MV-4-11 (cell line): ENCODE results near the gene TMEM9.

Source experiments
- DNase-seq: peaks from one replicate; lab custom pipeline; 2025; lab: John Stamatoyannopoulos, UW

The TMEM9 gene

DNA sequence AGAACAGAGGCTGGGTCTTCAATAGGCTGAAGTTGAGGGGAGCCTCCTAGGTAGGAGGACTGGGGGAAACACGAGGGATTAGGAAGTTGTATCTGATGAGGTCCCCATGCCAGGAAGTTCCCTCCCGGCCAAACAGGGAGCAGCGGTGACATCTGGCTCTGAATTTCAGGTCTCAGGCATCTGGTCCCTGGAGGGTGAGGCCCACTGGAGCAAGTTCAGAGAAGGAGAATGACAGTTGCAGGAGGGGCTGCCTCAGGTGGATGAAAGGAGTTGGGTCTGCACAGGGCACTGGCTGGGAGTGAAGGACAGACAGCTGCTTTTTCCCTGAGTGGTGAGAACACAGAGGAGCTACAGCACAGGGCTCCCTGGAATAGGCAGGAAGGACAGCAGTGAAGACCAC, 9.1 kb downstream of the TMEM9 start:
- no peak for DNase-seq

DNA sequence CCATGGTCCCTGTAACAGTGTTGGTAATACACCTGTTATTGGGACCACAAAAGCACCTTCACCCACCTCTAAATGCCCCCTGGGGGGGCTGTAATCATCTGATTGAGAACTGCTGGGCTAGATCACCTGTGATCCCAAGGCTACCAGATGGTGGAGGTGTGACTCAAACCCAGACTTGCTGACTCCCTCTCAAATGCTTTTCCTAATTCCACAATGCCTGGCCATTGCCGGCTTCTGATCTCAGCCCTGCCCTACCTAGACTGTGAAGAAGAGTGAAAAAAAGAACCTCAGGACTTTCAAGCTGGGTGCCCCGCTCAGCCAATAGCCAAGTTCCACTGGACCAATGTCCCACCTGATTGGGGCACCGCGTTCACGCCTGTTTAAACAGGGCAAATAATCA, 9.6 kb downstream of the TMEM9 start:
- no peak for DNase-seq

DNA sequence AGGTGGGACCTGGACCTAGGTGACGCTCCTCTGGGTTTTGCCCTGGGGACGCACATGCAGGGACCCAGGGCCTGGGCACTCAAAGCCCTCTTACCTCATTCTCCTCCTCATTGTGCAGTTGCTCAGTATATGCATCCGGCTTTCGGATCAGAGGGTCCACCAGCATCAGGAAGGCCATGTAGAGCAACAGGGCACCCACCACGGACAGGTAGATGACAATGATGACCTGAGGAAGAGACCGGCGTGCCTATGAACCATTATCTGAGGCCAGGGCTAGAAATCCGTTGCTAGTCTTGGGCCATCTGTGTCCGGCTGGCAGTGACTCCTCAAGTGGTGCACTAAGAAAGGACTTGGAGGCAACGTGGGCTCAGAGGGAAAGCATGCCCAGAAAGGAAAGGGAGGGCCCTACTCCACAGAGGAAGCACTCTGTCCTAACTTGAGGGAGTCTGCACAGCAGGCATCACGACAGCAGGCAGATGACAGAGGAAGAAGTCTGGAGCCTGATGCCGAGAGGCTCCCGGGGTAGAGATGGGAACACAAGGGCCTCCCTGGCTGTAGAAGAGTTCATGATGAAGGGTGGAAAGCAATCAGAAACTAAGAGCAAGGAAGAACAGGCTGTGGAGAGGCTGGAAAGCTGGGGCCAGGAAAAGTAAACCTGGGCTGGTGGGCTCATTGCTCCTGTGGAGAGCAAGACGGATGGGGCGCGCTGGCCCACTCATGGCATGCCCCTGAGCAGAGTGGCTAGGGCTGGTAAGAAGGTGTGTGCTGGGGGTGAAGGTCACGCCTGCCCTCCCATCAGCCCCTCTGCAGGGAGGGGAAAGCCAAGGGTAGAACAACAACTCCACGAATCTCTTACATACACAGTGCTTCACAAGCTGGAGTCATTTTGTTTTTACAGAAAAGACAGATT, 10.3 kb downstream of the TMEM9 start:
- DNase-seq: no peak

DNA sequence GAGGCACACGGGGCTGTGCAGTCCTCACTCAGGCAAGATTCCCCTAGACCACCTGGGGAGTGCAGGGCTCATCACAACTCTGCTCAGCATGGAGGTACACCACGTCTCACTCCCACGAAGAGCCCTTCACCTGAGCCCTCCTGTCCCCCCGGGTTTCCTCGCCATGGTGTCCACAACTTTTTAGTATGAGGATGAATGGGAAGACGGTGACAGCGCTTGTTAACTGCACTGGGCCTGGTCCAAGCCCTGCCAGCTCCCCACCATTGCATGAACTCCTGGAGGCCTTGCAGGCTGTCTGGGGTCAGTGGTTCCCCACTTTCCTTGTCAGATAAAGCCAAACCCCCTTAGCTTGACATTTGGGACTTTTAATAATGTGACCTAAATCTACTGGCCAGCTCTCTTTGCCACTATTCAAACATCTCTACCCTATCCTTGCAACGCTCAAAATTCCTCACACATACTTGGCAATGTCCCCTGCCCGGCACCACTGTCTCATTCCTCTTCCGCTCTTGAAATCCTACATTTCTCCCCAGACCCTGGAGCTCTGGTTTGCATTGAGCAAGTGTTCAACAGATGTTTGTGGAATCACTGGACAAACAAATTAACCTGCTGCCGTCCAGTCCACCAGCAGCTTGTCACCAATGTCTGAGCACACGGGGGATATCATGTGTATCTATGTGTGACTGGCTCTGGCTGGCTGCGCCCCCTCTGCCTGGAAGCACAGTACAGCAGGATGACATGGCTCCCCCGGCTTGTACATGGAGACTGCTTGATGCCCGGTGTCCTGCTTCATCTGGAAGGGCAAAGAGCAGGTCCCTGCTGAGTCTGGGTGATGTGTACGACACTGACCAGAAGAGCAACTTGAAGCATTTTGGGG, 11.2 kb downstream of the TMEM9 start:
- no peak for DNase-seq

DNA sequence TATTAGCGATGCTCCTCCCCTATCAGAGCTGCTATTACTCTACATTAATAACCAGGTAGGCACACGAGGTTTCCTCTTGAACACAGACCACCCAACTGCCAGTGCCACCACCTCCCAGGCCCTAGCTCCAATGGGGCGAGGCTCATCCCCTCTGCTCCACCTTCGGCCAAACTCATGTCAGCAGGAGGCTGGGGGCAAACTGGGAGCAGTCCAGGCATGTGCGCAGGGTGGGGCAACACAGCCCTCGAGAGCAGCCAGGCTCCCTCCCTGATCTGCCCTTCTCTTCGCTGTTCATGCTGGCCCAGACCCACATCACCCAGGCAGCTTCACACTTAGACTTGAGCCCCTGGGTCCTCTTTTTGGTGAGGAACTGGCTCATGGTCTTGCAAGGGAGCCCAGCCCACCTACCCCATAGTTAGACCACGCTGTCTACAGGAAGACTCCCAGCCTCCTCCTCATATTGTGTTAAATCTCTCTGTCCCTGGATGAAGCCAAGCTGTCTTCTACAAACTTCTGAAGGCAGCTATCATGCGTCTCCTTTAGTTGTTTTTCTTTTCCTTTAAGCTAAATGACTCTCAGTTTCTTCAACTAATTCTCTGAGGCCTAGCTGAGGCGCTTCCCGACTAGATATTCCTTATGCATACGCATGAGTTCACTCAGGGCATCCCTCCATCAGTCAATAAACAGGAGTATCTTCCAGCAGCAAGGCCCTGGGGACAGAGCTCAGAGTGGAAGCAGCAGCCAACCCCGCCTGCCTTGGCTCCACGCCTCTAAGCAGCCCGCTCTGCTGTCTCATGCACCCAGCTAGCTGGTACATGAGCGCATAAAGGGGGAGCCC, 12.0 kb downstream of the TMEM9 start:
- no peak for DNase-seq

DNA sequence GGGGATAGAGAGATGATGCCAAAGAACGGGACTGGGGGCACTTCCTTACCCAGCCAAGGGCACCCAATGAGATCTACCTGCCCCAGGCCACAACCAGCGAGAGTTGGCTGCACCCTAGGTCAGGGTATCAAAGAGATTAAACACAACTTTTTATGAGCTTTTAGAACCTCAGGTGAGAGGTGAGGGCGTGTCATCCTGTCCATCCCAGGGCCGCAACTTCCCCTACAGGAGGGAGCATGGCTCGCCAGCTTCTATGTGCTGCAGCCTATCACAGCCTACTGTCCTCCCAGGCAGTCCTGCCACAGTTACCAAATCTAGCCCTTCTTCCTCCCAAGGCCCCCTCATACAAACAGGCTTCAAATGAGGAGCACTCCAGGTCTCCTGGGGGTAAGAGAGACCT, 12.9 kb downstream of the TMEM9 start:
- DNase-seq: no peak

DNA sequence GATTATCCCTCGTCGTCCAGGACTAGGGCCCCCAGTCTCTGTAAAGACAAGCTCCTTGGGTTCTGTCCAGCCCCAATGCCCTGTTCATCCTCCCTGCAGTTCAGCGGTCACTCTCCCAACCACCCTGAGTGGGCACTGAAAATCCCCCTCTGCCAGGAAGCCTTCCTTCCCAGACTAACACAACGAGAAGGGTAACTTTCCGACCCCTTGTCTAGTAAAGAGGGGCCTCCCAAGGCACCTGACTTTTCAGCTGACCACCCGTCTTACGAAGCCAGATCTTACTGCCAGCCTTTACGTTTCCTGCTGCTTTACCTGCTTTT, 13.4 kb downstream of the TMEM9 start:
- no peak for DNase-seq

DNA sequence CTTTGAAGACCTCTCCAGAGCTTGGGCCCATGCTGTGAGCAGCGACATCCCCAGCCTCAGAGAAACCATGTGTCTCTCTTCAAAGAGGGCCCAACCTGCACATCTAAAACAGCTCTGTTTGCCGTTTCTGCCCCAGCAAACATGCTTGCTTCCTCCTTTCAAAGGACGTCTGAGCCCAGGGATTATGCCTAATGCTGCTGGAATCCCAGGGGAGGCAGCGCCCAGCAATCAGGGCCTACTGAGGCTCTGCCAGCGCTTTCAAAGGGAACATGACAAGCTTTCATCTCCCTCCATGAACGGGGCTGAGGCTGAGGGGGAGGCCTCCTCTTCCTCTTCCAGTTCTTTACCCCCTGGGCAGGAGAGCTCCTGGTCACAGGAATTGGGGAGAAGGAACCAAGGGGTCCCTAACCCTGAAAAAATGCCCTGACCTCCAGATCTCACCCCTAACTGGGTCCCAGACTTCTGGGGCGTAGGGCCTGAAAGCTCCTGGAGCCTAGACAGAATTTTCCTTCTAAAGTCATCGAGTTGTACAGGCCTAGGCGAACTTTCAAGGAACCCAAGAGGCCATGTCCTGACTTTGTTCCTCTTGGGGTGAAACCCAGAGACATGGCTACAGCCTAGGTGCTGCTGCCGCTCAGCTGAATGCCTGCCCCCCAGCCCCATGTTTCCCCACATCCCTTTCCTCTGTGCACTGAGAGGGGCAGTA, 13.9 kb downstream of the TMEM9 start:
- DNase-seq: no peak

DNA sequence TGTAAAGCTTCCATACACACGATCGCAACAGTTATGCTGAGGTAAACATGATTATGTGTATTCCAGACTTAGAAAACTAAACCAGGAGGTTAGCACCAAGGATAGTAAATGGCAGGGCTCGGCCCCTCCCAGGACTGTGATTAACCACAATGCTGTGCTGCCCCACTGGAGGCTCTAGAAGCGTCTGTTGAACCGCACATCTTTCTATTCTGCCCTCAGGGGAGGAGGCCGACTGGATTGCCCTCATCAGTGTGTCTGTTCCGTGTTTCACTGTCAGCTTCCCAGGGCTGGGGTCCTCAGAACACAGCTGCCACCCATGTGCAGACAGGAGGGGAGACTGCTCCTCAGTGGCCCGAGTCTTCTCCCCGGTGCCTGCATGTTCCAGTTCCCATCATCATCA, 14.5 kb downstream of the TMEM9 start:
- no peak for DNase-seq

DNA sequence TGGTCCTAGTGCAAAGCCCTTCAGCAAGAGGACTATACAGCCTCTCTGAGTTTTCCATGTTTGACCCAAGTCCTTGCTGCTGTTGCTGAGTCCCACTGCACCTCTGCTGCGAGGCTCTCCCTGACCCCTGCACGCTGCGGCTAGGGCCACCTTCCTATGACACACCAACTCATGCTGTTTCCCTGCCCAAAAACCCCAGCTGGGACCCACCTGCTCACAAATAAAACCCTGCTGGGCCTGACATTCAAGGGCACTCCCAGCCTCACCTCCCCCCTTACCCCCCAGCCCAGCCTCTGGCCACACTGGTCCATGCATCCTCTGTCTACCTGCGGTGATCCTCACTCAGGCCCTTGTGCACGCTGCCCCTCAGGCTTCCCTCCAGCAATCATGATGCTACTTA, 15.0 kb downstream of the TMEM9 start:
- no peak for DNase-seq

DNA sequence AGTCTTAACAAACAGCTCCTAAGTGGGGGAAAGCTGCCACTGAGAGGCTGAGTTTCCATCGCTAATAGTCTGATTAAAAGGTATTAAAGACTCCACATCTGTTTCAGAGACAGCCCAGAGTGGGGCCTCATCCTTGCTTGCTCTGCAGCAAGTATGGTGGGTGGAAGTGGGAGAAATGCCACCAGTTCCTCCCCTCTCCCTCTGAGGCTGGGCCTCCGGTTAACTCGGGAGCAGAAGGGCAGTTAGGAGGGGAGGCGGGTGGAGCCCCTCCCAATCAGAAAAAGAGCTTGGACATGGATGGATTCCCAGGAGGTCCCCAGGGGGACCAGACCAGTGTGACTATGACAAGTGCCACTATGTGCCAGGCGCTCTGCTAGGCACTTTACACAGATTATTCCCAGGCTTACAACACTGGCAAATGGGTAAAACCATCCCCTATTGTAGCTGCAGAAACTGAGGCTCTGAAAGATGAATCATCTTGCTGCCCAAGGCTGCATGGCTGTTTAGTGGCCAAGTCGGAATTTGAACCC, 15.9 kb downstream of the TMEM9 start:
- no peak for DNase-seq

DNA sequence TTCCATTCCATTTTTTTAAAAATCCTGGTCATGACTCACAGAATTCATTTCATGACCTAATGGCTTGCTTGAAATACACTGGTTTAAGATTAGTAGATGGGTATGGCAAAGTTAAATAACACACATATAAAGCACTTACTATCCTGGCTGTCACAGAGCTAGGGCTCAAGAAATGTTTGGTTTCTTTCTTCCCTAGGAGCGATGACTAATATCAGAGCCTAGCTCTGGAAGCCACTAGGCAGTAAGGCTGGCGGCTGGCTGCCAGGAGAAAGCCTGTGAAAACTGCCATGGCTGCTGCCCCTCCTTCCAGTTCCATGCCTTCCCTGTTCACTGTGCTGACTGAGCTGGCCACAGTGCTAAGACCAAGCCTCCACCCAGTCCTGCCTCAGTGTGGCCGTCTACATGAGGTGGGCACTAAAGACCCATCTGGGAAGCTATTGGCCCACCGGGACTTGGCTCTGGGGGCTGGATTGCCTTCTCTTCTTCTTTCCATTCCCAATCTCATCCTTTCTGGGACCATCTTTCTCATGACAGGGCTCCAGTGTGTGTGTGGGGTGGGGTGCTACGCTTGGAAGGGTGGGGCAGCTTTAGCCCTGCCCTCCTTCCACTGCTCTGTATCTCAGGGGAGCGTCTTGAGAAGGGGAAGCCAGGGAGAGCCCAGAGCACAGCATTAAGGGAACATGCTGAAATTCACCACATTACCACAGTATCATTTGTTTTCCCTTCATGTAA, 16.5 kb downstream of the TMEM9 start:
- no peak for DNase-seq

DNA sequence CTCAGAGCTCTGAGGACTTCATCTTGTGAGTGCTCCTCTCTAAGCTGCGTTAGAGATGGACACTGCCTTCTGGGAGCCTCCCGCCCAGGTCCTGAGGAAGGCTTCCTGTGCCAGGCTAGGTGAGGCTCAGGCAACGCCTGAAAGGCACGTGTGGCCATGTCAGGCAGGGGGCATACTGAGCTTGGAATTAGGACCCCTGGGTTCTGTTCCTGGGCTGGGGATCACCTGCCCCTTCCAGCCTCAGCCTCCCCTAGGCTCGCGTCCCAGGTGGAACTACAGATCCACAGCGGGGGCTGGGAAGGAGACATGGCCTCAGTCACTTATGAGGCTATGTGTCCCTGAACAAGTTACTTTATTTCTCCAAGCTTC, 17.3 kb downstream of the TMEM9 start:
- DNase-seq: no peak

DNA sequence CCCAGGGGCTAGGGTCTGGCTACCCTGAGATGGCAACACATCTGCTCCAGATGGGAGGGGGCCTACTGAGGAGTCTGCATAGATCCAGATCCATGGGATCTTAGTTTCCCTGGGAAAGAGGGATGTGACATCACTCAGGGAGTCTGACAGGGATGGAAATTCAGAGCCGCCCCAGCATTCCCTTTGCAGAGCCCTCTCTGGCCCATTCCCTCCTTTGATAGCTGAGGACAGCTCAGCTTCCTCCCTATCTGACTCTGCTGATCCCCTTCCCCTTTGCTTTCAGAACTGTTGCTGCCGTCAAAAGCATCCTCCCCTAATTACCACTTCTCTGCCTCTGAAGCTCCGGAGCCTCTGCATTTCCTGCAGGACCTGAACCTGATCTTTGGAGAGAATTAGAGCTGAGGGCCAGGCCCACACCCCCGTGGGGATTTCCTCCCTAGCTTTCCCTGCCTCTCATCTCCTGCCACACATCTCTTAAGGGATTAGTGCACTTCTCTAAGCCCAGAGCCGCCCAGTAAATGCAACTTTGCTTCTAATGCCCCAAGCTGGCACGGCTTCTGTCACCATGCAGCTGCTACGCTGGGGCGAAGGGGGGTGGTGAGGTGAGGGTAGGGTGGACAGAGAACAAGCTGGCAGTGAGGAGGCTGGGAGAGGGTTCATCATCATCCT, 17.8 kb downstream of the TMEM9 start:
- DNase-seq: no peak

DNA sequence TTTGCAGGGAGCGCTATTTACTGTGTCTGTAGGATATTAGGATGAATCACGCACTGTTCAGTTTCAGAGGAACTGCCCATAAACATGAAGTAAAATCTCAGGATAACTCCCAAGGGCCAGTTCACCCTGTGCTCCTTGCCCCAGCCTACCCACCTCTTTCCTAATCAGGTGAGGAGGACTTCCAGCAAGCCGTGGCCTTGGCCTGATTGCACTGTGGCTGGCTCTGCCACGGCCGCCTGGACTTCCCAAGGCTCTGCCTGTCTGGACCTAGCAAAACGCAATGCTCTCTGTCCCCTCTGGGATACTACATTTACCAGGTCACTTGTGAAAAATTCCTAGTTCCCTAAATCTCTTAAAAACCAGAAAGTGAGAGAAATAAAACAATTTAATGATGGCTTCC, 19.9 kb downstream of the TMEM9 start:
- DNase-seq: no peak

DNA sequence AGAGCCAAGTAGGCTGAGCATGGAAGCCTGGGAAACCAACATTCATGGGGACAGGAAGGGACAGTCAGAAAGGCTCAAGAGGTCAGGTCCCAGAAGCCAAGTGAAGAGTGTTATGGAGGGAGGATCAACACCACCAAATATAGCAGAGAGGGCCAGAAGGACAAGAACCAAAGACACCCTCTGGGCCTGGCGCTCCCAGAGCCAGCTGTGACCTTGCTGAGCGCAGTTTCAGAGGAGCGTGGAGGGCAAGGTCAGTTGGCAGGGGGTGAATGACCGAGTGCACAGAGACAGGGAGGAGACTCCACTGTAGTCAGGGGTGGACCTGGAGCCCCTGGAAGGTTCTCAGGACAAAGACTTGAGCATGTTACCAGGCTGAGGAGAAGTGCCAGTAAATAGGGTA, 22.9 kb downstream of the TMEM9 start:
- no peak for DNase-seq

DNA sequence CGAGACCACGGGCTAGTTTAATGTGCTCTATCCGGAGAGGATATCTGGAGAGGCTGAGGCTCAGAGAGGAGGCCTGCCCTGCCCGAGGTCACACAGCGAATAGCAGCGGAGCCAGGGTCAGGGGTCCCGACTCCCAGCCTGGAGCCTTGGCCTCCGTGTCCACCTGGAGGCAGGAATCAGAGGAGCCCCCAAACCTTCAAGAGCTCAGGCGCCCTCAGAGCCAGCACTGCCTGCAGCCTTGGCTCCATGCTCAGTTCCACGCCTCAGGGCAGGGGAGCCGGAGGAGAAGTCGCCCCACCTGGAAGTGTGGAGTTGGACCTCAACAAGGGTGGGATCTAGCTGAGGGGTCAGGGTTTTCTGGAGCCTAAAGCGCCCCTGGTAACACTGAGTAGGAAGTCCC, 25.3 kb downstream of the TMEM9 start:
- DNase-seq: no peak

DNA sequence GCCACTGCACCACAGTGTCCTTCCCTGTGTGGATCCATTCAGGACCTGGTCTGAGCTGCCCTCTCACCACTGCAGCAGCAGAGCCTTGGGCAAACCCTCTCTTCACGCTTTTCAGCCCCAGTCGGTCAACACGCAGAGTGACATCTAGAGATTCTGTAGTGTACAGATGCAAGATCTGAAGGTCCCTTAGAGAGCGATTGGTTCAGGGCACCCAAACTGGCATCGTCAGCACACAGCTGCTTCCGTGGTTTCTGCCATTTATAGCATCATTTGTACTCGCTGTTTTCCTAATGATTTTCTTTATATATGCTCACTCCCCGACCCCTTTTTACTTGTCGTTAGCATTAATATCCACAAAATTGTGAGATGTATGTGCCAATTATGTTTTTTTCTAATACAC, 25.8 kb downstream of the TMEM9 start:
- no peak for DNase-seq

DNA sequence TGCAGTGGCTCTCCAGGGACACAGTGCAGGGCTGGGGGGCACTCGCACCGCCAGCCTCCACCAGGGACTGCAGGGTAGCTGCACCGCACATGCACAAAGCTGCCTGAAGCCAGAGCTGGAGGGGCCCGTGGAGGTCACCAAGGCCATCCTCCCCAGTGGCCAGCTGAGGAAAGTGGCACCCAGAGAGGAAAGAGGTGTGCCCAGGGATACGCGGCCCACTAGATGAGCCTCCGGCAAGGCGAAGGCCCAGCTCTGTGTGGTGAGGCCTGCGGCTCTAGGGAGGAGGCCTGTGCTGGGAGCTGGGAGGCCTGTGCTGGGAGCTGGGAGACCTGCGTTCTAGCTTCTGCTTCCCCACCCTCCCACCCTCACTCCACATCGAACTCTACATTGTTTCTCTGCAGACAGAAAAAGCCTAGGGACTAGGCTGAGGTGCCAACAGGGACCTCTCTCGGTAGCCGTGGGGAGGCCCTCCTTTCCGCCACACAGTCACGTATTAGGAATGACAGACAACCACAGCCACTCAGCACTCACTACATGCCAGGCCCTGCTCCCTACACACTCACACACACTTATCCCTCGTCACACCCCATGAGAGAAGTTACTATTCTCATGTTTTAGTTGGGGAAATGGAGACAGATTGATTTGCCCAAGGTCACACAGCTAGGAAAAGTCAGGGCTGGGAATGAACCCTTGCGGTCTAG, 26.4 kb downstream of the TMEM9 start:
- DNase-seq: no peak
